Measurements from ENCODE around the gene SPATA13. TPM values are rescaled to one million over a fixed set of nuclear protein-coding genes. Genes with fewer than 3 reads are reported as not detected.

SPATA13 gene
- total RNA-seq, 4 donors from 2014 or later = 9.0 to 46.0 (median 18.7) TPM

DNA sequence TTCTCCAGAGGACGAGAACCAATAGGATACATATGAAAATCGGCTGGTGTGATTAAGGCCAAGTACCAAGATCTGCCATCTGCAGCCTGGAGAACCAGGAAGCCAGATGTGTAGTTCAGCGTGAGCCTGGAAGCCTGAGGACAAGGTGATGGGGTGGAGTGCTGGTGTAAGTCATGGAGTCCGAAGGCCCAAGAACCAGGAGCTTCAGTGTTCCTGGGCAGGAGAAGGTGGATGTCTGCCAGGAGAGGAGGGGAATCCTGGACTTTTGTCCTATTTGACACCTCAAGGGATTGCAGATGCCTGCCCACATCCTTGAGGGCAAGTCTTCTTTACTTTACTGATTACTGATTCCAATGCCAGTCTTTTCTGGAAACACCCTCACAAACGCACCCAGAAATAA is 71.5 kb downstream of the SPATA13 start:
- DNase-seq (ENCODE audit: low spot score) (no peak), ATAC-seq (ENCODE audit: low FRiP score) (no peak)
- TF ChIP-seq, protein P1, sequence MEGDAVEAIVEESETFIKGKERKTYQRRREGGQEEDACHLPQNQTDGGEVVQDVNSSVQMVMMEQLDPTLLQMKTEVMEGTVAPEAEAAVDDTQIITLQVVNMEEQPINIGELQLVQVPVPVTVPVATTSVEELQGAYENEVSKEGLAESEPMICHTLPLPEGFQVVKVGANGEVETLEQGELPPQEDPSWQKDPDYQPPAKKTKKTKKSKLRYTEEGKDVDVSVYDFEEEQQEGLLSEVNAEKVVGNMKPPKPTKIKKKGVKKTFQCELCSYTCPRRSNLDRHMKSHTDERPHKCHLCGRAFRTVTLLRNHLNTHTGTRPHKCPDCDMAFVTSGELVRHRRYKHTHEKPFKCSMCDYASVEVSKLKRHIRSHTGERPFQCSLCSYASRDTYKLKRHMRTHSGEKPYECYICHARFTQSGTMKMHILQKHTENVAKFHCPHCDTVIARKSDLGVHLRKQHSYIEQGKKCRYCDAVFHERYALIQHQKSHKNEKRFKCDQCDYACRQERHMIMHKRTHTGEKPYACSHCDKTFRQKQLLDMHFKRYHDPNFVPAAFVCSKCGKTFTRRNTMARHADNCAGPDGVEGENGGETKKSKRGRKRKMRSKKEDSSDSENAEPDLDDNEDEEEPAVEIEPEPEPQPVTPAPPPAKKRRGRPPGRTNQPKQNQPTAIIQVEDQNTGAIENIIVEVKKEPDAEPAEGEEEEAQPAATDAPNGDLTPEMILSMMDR (IDR thresholded peaks at IDR 0.05) = no peak

DNA sequence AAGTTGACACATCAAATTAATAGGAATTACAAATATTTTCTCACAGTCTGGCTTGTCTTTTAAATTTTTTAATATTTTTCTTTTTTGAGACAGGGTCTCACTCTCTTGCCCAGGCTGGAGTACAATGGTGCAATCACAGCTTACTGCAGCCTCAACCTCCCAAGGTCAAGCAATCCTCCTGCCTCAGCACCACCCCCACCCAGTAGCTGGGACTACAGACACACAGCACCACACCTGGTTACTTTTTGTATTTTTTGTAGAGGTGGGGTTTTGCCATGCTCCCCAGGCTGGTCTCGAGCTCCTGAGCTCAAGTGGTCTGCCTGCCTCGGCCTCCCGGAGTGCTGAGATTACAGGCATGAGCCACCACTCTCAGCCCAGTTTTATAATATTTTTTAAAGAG is 72.0 kb downstream of the SPATA13 start:
- no peak for ATAC-seq (ENCODE audit: low FRiP score)

DNA sequence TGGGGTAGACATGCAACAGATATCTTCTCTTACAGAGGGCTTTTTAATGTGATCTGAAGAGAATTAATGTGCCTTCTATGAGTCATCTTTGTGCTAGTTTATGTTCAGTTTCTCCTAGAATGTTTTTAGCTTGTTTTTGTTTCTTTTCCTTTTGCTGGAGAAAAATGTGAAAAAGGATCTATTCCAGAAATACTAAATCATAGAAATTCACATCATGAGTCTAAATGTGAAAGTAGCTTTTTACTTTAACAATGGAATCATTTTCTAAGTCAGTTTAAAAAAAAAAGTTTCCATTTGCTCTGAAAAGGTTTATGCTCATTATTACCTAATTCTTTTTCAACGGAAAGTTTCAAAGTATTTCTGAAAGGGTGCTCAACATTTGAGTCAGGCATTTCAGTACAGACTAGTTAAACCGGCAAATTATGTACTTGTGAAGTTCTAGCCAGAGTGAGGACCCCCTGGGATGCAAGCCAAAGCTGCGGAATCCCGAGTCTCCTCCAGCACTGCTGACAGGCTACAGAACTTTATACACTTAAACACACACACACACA is 72.9 kb downstream of the SPATA13 start:
- peak; percentile 51 for ATAC-seq (ENCODE audit: low FRiP score)
- TF ChIP-seq, protein P1 (IDR thresholded peaks at IDR 0.05) = no peak
- no peak for DNase-seq (ENCODE audit: low spot score)

More for the DNA sequence above, 72.0 kb downstream of the SPATA13 start:
- no peak for DNase-seq (ENCODE audit: low spot score)
- TF ChIP-seq, protein P1 (IDR thresholded peaks at IDR 0.05) = no peak

DNA sequence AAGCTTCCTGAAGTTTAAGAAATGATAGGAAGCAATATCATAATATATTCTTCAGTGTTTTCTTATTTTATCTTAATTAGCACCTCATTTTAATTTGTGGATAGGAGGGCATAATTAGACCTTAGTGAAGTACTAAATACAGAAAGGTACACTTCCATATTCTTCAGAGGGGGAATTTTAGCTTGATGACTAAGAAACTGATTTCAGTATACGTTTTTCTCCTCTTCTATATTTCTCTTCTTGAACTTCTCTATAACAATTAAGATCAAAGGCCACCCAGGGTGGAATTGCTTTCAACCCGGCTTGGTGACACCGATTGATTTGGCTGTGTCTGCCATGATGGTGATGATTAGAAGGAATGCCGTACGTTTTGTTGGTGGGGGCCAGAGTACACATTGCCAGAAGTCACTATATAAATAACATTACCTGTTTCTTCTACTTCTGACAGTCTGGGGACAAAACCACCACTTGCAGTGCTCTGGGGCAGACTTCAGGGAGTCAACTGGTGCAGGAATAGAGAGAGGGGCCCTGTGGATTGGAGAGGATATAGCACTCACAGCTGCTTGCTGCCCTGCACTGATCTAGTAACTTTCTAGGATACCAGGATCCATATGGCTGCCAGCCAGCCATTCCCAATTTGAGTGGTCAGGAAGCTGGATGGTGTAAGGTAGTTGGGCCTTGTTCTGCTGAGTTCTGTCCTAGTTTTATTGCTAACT is 73.8 kb downstream of the SPATA13 start:
- ATAC-seq (ENCODE audit: low FRiP score) = no peak
- TF ChIP-seq, protein P1 (IDR thresholded peaks at IDR 0.05) = no peak
- DNase-seq (ENCODE audit: low spot score) = no peak

DNA sequence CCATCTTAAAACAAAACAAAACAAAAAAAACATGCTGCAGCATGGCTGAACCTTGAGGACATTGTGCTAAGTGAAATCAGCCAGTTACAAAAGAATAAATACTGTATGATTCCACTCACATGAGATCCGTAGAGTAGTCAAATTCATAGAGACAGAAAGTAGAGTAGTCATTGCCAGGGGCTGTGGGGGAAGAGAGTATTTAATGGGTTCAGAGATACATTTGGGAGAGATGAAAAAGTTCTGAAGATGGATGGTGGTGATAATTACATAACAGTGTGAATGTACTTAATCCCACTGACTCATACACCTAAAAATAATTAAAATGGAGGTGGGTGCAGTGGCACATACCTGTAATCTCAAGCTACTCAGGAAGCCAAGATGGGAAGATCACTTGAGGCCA is 76.8 kb downstream of the SPATA13 start:
- no peak for ATAC-seq (ENCODE audit: low FRiP score)
- no peak for DNase-seq (ENCODE audit: low spot score)
- TF ChIP-seq, protein P1 (IDR thresholded peaks at IDR 0.05) = no peak

DNA sequence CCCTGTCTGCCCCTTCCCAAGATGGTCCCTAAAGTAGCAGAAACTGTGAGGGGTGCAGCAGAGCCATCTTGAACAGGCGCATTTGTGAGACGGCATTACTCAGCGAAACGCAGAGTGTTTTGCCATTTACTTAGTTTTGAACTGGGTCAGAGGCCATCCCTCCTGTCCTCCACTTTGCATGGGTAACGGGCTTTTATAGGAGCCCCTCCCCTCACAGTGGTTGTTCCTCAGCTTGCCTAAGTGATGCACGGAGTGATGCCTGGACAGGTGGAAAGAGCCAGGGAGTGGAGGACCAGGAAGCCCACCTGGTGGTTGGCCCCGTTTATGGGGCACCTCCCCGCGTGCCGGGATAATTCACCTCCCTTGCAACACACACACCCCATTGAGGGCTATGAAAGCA is 80.8 kb downstream of the SPATA13 start:
- ATAC-seq (ENCODE audit: low FRiP score) (no peak), DNase-seq (ENCODE audit: low spot score) (no peak)
- TF ChIP-seq, protein P1 (IDR thresholded peaks at IDR 0.05) = no peak

DNA sequence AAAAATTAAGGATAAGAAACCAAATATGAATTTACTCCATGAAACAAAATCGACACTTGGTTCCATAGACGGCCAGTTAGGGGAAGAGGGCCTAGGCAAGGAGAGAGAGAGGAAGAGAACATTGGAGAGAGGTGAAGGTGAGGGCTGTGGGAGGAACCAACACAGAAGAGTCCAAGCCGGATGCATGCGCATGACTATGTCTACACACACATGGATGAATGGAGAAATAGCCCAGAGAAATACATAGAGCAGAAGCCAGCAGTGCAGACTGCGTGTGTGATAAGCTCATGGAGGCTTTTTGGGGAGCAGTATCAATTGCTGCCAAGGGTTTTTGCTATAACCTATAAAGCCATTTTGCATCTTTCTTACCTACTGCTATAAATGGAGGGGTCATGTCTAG is 81.6 kb downstream of the SPATA13 start:
- ATAC-seq (ENCODE audit: low FRiP score) (no peak), DNase-seq (ENCODE audit: low spot score) (no peak)
- TF ChIP-seq, protein P1 (IDR thresholded peaks at IDR 0.05) = no peak
